PFSK-1 (cell line): ENCODE measurements around the gene PDE2A.

Source experiments
- POLR2AphosphoS5 ChIP-seq: IDR thresholded peaks from 2 replicates; pipeline ENCODE4 v1.6.1; 2012; ENCODE audit warnings: low read depth, mild to moderate bottlenecking, control low read depth, low read length, moderate library complexity
- SIN3A ChIP-seq: IDR thresholded peaks from 2 replicates; pipeline ENCODE4 v1.6.1; 2012; ENCODE audit warnings: mild to moderate bottlenecking, low read length, moderate library complexity, borderline replicate concordance; ENCODE audit not compliant: insufficient read depth
- TAF1 ChIP-seq: IDR thresholded peaks from 2 replicates; pipeline ENCODE4 v1.6.1; 2012; ENCODE audit warnings: low read length, control low read depth, borderline replicate concordance; ENCODE audit not compliant: insufficient read depth
- TF ChIP-seq, protein P1 (sequence below), 2 experiments: IDR thresholded peaks; 2 replicates each; pipeline versions ENCODE4 v1.6.1 to v1.8.0; 2011 to 2012; ENCODE audit warnings: low read depth in 2 of 2, low read length in 2 of 2, control low read depth in 1 of 2, inconsistent platforms in 1 of 2, mild to moderate bottlenecking in 1 of 2, moderate library complexity in 1 of 2; ENCODE audit not compliant: insufficient read depth in 1 of 2

DNA sequence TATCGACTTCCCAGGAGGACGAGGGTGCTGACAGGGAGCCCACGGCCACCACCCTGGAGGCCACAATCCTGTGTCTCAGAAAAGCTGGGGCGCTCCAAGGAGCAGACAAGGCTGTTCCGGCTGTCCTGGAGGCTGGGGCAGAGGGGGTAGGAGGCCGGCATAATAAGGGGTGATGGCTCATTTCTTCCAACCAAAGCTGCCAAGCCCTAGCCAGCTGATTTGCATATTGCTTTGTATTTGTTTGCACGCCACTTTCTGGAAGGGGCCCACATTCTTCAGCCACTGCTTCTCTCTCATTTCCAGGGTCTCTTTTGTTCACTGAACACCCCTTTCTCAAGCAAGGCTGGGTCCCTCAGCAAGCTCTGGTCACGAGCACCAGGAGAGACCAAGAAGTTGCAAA, 4.7 kb downstream of the PDE2A start:
- TF ChIP-seq, protein P1, sequence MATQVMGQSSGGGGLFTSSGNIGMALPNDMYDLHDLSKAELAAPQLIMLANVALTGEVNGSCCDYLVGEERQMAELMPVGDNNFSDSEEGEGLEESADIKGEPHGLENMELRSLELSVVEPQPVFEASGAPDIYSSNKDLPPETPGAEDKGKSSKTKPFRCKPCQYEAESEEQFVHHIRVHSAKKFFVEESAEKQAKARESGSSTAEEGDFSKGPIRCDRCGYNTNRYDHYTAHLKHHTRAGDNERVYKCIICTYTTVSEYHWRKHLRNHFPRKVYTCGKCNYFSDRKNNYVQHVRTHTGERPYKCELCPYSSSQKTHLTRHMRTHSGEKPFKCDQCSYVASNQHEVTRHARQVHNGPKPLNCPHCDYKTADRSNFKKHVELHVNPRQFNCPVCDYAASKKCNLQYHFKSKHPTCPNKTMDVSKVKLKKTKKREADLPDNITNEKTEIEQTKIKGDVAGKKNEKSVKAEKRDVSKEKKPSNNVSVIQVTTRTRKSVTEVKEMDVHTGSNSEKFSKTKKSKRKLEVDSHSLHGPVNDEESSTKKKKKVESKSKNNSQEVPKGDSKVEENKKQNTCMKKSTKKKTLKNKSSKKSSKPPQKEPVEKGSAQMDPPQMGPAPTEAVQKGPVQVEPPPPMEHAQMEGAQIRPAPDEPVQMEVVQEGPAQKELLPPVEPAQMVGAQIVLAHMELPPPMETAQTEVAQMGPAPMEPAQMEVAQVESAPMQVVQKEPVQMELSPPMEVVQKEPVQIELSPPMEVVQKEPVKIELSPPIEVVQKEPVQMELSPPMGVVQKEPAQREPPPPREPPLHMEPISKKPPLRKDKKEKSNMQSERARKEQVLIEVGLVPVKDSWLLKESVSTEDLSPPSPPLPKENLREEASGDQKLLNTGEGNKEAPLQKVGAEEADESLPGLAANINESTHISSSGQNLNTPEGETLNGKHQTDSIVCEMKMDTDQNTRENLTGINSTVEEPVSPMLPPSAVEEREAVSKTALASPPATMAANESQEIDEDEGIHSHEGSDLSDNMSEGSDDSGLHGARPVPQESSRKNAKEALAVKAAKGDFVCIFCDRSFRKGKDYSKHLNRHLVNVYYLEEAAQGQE (IDR thresholded peaks at IDR 0.05; ENCODE audit: insufficient read depth in 1 of 2, low read depth in 2 of 2, low read length in 2 of 2) = no peak
- TF ChIP-seq POLR2AphosphoS5 (no peak), SIN3A (no peak), TAF1 (no peak)
